Chondrocyte (in vitro differentiated cells): ENCODE results near the gene ZNF107. TPM values are rescaled to one million over a fixed set of nuclear protein-coding genes. Genes with fewer than 3 reads are reported as not detected.

Source experiments
- DNase-seq: peaks from one replicate; pipeline ENCODE4 v3.0.0; 2021; ENCODE audit warnings: mixed read lengths, low spot score
- H3K27ac Mint-ChIP-seq: one replicate; pipeline ENCODE4 v1.8.0; 2021; ENCODE audit warnings: mild to moderate bottlenecking, moderate library complexity, mixed read lengths; ENCODE audit not compliant: unreplicated experiment
- H3K27me3 Mint-ChIP-seq: 2 replicates; pipeline ENCODE4 v1.8.0; 2021; ENCODE audit warnings: low read depth, mixed read lengths
- H3K36me3 Mint-ChIP-seq: 2 replicates; pipeline ENCODE4 v1.8.0; 2021; ENCODE audit warnings: low read depth, mixed read lengths
- H3K4me1 Mint-ChIP-seq: 2 replicates; pipeline ENCODE4 v1.8.0; 2021; ENCODE audit warnings: low read depth, mild to moderate bottlenecking, mixed read lengths
- H3K4me3 Mint-ChIP-seq: one replicate; pipeline ENCODE4 v1.8.0; 2021; ENCODE audit warnings: mild to moderate bottlenecking, moderate library complexity, mixed read lengths; ENCODE audit not compliant: unreplicated experiment
- H3K9me3 Mint-ChIP-seq: 2 replicates; pipeline ENCODE4 v1.8.0; 2021; ENCODE audit warnings: low read depth, mixed read lengths
- CTCF ChIP-seq: fragments of 200-600 bp; sonication (generic); IDR thresholded peaks from 2 replicates; pipeline ENCODE4 v1.5.0; 2021; ENCODE audit warnings: antibody characterized with exemption, mild to moderate bottlenecking, moderate library complexity
- total RNA-seq: library from RNA; stranded (reverse); gene quantifications from 3 replicates; pipeline ENCODE4 v1.2.1, GENCODE V29; 2021

Gene ZNF107
- total RNA-seq, 1 donor from 2014 or later: 1.9 TPM

- Mint-ChIP-seq H3K9me3 (peaks cover 16% of the 10 kb centered on the region), H3K4me1 (no peaks in the 10 kb centered on the region), H3K36me3 (no peaks in the 10 kb centered on the region), H3K27ac (no peak overlapping the region), H3K27me3 (no peaks in the 10 kb centered on the region), H3K4me3 (no peak overlapping the region)
- no peak for TF ChIP-seq CTCF
- DNase-seq: no peak
Measured at GRCh38 chr7:64626083-64626469, 39.9 kb upstream of the ZNF107 start.

GRCh38 chr7:64626557-64626956, 39.4 kb upstream of the ZNF107 start:
- Mint-ChIP-seq H3K4me3 (no peak overlapping the region), H3K4me1 (no peaks in the 10 kb centered on the region), H3K36me3 (no peaks in the 10 kb centered on the region), H3K9me3 (peaks cover 16% of the 10 kb centered on the region), H3K27ac (no peak overlapping the region), H3K27me3 (no peaks in the 10 kb centered on the region)
- TF ChIP-seq CTCF: no peak
- DNase-seq: no peak

GRCh38 chr7:64628192-64628591, 37.7 kb upstream of the ZNF107 start:
- Mint-ChIP-seq H3K27me3 (no peaks in the 10 kb centered on the region), H3K4me3 (no peak overlapping the region), H3K27ac (no peak overlapping the region), H3K9me3 (peaks cover 16% of the 10 kb centered on the region), H3K4me1 (no peaks in the 10 kb centered on the region), H3K36me3 (no peaks in the 10 kb centered on the region)
- DNase-seq: no peak
- no peak for TF ChIP-seq CTCF

- no peaks in the 10 kb centered on the region for H3K4me1 Mint-ChIP-seq
- H3K36me3 Mint-ChIP-seq: no peaks in the 10 kb centered on the region
- H3K27me3 Mint-ChIP-seq: no peaks in the 10 kb centered on the region
- DNase-seq: no peak
- no peak overlapping the region for H3K4me3 Mint-ChIP-seq
- no peak for TF ChIP-seq CTCF
- no peak overlapping the region for H3K27ac Mint-ChIP-seq
- H3K9me3 Mint-ChIP-seq: peaks cover 14% of the 10 kb centered on the region
Measured at GRCh38 chr7:64628721-64629120, 37.2 kb upstream of the ZNF107 start.

- H3K9me3 Mint-ChIP-seq: peaks cover 17% of the 10 kb centered on the region
- DNase-seq: no peak
- H3K36me3 Mint-ChIP-seq: no peaks in the 10 kb centered on the region
- H3K4me3 Mint-ChIP-seq: no peak overlapping the region
- TF ChIP-seq CTCF: peak; percentile 69
- H3K4me1 Mint-ChIP-seq: no peaks in the 10 kb centered on the region
- no peak overlapping the region for H3K27ac Mint-ChIP-seq
- no peaks in the 10 kb centered on the region for H3K27me3 Mint-ChIP-seq
Measured at GRCh38 chr7:64630496-64630895, 35.4 kb upstream of the ZNF107 start.
